KMS-11 (cell line): ENCODE data around the gene DRAP1.
"Not testable (repeated sequence)": the region's sequence is repeated elsewhere in the genome, so short reads cannot be mapped to it uniquely, and the experiment has no call there.

Experiments
- H2AFZ ChIP-seq: fragments of 200-600 bp; sonication (generic); 2 replicates; pipeline ENCODE4 v1.6.1; 2016; ENCODE audit warnings: antibody characterized with exemption, mixed run types, low read depth
- H3K27ac ChIP-seq: fragments of 200-600 bp; sonication (generic); 2 replicates; pipeline ENCODE4 v1.6.1; 2016; ENCODE audit warnings: mild to moderate bottlenecking, mixed run types
- H3K27me3 ChIP-seq: fragments of 200-600 bp; sonication (generic); 2 replicates; pipeline ENCODE4 v1.6.1; 2017; ENCODE audit warnings: mild to moderate bottlenecking, low read depth, mixed run types, moderate library complexity; ENCODE audit not compliant: insufficient read depth
- H3K36me3 ChIP-seq: fragments of 200-600 bp; sonication (generic); 2 replicates; pipeline ENCODE4 v1.6.1; 2017; ENCODE audit warnings: mild to moderate bottlenecking, mixed run types; ENCODE audit not compliant: insufficient read depth
- H3K4me1 ChIP-seq: fragments of 200-600 bp; sonication (generic); 2 replicates; pipeline ENCODE4 v1.6.1; 2016; ENCODE audit warnings: mild to moderate bottlenecking, low read depth, mixed run types; ENCODE audit not compliant: poor library complexity, severe bottlenecking
- H3K4me2 ChIP-seq: fragments of 200-600 bp; sonication (generic); 2 replicates; pipeline ENCODE4 v1.7.0; 2016; ENCODE audit warnings: mild to moderate bottlenecking, mixed run types
- H3K4me3 ChIP-seq: fragments of 200-600 bp; sonication (generic); IDR thresholded peaks from 2 replicates; pipeline ENCODE4 v1.6.1; 2017; ENCODE audit warnings: low read depth, low read length, mixed read lengths; ENCODE audit not compliant: insufficient read depth
- H3K79me2 ChIP-seq: fragments of 200-600 bp; sonication (generic); 2 replicates; pipeline ENCODE4 v1.6.1; 2016; ENCODE audit warnings: low read depth, mixed run types; ENCODE audit not compliant: insufficient read depth
- H3K9ac ChIP-seq: fragments of 200-600 bp; sonication (generic); 2 replicates; pipeline ENCODE4 v1.6.1; 2016; ENCODE audit warnings: mild to moderate bottlenecking, mixed run types
- H4K20me1 ChIP-seq: fragments of 200-600 bp; sonication (generic); 2 replicates; pipeline ENCODE4 v1.6.1; 2016; ENCODE audit warnings: mild to moderate bottlenecking, mixed run types; ENCODE audit not compliant: insufficient read depth
- TF ChIP-seq, protein P1 (sequence below): fragments of 200-600 bp; sonication (generic); conservative IDR thresholded peaks from 2 replicates; pipeline ENCODE4 v1.6.1; 2017; ENCODE audit warnings: low read depth, mild to moderate bottlenecking, antibody characterized with exemption, low read length, moderate library complexity, mixed read lengths

The DRAP1 gene

DNA sequence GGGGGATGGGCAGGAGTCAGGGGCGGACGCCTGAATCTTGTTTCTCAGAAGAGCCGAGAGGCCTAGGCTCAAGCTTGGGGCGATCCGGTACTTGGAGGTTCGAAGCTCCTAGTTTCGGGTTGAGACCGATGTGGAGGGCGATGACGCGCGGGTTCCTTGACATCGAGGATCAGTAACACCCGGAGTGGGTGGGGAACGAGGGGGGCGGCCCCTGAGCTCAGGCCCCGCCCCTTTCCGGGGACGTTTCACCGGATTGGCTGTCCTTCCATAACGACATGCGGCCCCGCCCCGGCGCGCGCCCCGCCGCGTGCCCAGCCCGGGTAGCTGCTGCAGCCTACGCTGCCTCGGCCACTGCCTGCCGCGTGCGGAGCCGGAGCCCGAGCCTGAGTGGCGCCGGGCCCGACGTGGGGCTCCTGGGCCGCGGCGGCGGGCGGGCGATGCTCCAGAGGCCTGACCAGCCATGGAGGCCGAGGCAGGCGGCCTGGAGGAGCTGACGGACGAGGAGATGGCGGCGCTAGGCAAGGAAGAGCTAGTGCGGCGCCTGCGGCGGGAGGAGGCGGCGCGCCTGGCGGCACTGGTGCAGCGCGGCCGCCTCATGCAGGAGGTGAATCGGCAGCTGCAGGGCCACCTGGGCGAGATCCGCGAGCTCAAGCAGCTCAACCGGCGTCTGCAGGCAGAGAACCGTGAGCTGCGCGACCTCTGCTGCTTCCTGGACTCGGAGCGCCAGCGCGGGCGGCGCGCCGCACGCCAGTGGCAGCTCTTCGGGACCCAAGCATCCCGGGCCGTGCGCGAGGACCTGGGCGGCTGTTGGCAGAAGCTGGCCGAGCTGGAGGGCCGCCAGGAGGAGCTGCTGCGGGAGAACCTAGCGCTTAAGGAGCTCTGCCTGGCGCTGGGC is 28.7 kb upstream of the DRAP1 start, which contains the start of gene CCDC85B:
Gene CCDC85B, plus strand, starts transcription at position 350 of the 895 bp plus-strand sequence. Its CDS starts 111 bp downstream, at position 461.
- Histone ChIP-seq H3K9ac (peak within 1 kb of the TSS; percentile 95), H3K27me3 (no peaks in the 10 kb centered on the region), H3K27ac (peak within 1 kb of the TSS; percentile 86), H3K4me1 (peaks cover 40% of the 10 kb centered on the region), H2AFZ (peak within 1 kb of the TSS; percentile 89), H4K20me1 (no peaks in the 10 kb centered on the region), H3K4me2 (peak within 1 kb of the TSS; percentile 98), H3K79me2 (peaks cover 25% of the 10 kb centered on the region), H3K4me3 (no peak within 1 kb of the TSS), H3K36me3 (no peaks in the 10 kb centered on the region)
- TF ChIP-seq, protein P1, sequence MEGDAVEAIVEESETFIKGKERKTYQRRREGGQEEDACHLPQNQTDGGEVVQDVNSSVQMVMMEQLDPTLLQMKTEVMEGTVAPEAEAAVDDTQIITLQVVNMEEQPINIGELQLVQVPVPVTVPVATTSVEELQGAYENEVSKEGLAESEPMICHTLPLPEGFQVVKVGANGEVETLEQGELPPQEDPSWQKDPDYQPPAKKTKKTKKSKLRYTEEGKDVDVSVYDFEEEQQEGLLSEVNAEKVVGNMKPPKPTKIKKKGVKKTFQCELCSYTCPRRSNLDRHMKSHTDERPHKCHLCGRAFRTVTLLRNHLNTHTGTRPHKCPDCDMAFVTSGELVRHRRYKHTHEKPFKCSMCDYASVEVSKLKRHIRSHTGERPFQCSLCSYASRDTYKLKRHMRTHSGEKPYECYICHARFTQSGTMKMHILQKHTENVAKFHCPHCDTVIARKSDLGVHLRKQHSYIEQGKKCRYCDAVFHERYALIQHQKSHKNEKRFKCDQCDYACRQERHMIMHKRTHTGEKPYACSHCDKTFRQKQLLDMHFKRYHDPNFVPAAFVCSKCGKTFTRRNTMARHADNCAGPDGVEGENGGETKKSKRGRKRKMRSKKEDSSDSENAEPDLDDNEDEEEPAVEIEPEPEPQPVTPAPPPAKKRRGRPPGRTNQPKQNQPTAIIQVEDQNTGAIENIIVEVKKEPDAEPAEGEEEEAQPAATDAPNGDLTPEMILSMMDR, result no peak; the same call in 1 of the 2 replicates

DNA sequence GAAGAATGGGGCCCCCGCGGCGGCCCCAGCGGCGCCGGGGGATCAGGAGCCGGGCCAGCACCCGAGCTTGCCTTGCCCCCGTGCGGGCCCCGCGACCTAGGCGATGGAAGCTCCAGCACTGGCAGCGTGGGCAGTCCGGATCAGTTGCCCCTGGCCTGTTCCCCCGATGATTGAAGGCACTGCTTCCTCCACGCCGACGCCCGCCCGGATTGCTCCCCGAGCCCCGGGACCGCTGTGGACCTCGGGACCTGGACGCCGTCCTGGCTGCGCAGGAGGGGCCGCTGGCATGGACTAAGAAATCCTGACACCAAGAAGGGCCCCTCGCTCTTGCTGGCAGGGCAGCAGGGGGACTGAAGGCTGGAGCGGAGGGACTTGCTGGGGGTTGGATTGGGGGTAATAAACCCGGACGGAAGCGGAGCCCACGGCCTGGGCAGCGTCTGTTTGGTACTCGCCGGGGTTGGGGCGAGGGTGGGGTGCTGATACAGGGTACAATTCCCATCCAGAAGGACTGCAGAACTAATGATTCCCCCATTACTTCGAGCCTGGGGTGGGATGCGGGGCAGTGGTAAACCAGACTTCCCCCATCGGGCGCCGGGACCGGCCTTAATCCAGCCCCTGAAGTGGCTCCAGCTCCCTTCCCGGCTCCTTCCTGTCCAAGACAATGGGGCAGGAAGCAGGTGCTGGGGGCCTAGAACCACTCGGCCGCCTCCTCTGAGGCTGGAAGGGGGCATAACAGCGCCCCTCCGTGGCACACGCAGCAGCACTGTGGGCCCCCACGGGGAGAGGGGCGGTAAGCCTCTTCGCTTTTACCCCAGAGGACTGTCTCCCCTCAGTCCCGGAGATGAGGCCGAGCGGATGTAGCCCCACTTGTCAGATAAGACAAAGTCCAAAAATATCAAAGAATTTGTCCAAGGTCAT is 27.7 kb upstream of the DRAP1 start:
- Histone ChIP-seq H3K27ac (peak overlapping the region; percentile 86), H3K36me3 (no peaks in the 10 kb centered on the region)

DNA sequence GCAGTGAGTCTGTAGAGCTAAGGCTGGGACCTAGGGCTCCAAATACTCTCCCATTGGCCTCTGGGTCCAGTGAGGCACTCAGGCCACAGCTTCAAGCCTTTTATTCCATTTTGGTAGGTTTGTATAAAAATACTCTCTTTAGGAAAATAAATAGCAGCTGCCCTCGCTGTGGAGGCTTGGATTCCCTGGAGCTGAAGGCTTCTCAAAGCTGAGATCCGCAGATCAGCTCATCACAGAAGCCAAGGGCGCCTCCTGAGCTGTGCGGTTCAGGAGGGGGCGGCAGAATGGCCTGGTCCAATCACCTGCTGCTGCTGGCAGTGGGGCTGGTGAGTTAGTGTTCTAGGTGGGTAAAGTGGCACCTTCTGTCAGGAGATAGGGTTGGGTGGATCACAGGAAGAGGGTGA is 27.1 kb upstream of the DRAP1 start:
- not testable (repeated sequence) for H3K36me3 ChIP-seq, H4K20me1 ChIP-seq, H3K27me3 ChIP-seq, H2AFZ ChIP-seq, H3K4me3 ChIP-seq
- peaks cover 36% of the 10 kb centered on the region for H3K4me1 ChIP-seq
- H3K9ac ChIP-seq, result peak overlapping the region; percentile 95; the same call in 1 of the 2 replicates
- H3K4me2 ChIP-seq, result peak overlapping the region; percentile 95
- H3K27ac ChIP-seq, result peak overlapping the region; percentile 86; the same call in 1 of the 2 replicates
- H3K79me2 ChIP-seq, result peaks cover 25% of the 10 kb centered on the region

More for the DNA sequence above, 27.7 kb upstream of the DRAP1 start:
- peak overlapping the region; percentile 95 for H3K9ac ChIP-seq
- no peak overlapping the region for H3K4me3 ChIP-seq
- peaks cover 40% of the 10 kb centered on the region for H3K4me1 ChIP-seq
- TF ChIP-seq, protein P1, result no peak
- no peaks in the 10 kb centered on the region for H3K27me3 ChIP-seq
- peaks cover 25% of the 10 kb centered on the region for H3K79me2 ChIP-seq
- H4K20me1 ChIP-seq, result no peaks in the 10 kb centered on the region
- H3K4me2 ChIP-seq, result peak overlapping the region; percentile 95
- no peak overlapping the region for H2AFZ ChIP-seq

DNA sequence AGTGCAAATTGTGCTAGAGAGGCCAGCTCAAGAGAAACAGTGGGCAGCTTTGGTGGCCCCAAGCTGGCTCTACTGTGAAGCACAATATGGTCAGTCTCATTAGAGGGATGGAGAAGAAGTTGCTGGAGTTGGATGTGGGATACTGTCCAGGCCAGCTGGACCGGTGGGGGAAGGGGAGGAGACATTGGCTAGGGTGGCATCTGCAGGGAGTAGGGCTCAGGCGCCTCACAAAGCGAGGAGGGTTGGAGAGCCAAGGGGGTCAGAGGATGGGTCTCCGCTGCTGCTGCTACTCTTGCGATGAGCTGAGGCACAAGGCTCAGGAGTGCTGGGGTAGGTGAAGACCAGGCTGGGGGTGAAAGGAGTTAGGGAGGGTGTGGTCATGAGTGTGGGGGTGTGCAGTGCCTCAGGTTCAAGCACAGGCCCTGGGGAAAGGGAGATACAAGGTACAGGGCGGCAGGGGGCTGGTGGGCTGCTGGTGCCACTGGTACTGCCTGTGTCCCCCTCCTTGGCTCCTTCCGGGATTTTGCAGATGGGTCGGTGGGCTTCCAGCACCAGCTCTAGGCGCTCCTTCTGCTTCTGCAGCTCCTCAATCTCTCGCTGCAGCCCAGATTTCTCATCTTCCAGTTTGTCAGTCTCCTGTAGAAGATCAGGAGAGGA is 26.4 kb upstream of the DRAP1 start:
- H4K20me1 ChIP-seq, result no peaks in the 10 kb centered on the region
- H3K4me2 ChIP-seq, result peak overlapping the region; percentile 95; the same call in 1 of the 2 replicates
- H3K4me1 ChIP-seq, result peaks cover 30% of the 10 kb centered on the region
- no peak overlapping the region for H2AFZ ChIP-seq
- no peak overlapping the region for H3K4me3 ChIP-seq
- no peaks in the 10 kb centered on the region for H3K36me3 ChIP-seq
- no peak overlapping the region; the same call in 1 of the 2 replicates for H3K9ac ChIP-seq
- peaks cover 19% of the 10 kb centered on the region for H3K79me2 ChIP-seq
- TF ChIP-seq, protein P1, result no peak
- H3K27me3 ChIP-seq, result no peaks in the 10 kb centered on the region
- H3K27ac ChIP-seq, result no peak overlapping the region
